Skeletal muscle satellite cell (primary cell): ENCODE results near the gene SH3D21.

ENCODE experiments used
- H3K27me3 ChIP-seq: 2 replicates; pipeline ENCODE4 v1.7.0; 2013; ENCODE audit warnings: low read length; ENCODE audit not compliant: control insufficient read depth, insufficient read depth
- H3K36me3 ChIP-seq: 2 replicates; pipeline ENCODE4 v1.7.0; 2013; ENCODE audit warnings: mild to moderate bottlenecking, control low read depth, low read length; ENCODE audit not compliant: insufficient read depth
- H3K4me1 ChIP-seq: 2 replicates; pipeline ENCODE4 v1.7.0; 2013; ENCODE audit warnings: low read length; ENCODE audit not compliant: control insufficient read depth, insufficient read depth
- H3K4me2 ChIP-seq: 2 replicates; pipeline ENCODE4 v1.7.0; 2013; ENCODE audit warnings: mild to moderate bottlenecking, low read length
- H3K4me3 ChIP-seq: 2 replicates; pipeline ENCODE4 v1.7.0; 2013; ENCODE audit warnings: low read length
- H3K9ac ChIP-seq: 2 replicates; pipeline ENCODE4 v1.7.0; 2013; ENCODE audit warnings: mild to moderate bottlenecking, low read depth, low read length, moderate library complexity
- H3K9me3 ChIP-seq: replicated peaks from 2 replicates; pipeline ENCODE4 v1.7.0; 2013; ENCODE audit warnings: mild to moderate bottlenecking, control low read depth, low read length

SH3D21 gene

GRCh38 chr1:36339615-36340014, 33.4 kb downstream of the SH3D21 start:
- H3K9me3 ChIP-seq = no peaks in the 10 kb centered on the region
- H3K36me3 ChIP-seq = peaks cover 49% of the 10 kb centered on the region
- H3K4me1 ChIP-seq = peaks cover 21% of the 10 kb centered on the region
- no peaks in the 10 kb centered on the region for H3K27me3 ChIP-seq
- H3K9ac ChIP-seq = no peak overlapping the region
- H3K4me2 ChIP-seq = no peak overlapping the region
- no peak overlapping the region for H3K4me3 ChIP-seq

- Histone ChIP-seq H3K4me2 (no peak overlapping the region), H3K9ac (no peak overlapping the region), H3K27me3 (no peaks in the 10 kb centered on the region), H3K4me3 (no peak overlapping the region), H3K9me3 (no peaks in the 10 kb centered on the region), H3K4me1 (peaks cover 21% of the 10 kb centered on the region), H3K36me3 (peaks cover 66% of the 10 kb centered on the region)
These were observed 35.6 kb downstream of the SH3D21 start for GRCh38 chr1:36341626-36342320.

GRCh38 chr1:36342426-36343185, 36.4 kb downstream of the SH3D21 start:
- H3K4me2 ChIP-seq = peak overlapping the region; percentile 41
- peaks cover 21% of the 10 kb centered on the region for H3K4me1 ChIP-seq
- no peaks in the 10 kb centered on the region for H3K27me3 ChIP-seq
- H3K9me3 ChIP-seq = no peaks in the 10 kb centered on the region
- H3K4me3 ChIP-seq = no peak overlapping the region
- peak overlapping the region; percentile 67 for H3K9ac ChIP-seq
- H3K36me3 ChIP-seq = peaks cover 71% of the 10 kb centered on the region

GRCh38 chr1:36343651-36344394, 37.7 kb downstream of the SH3D21 start:
- Histone ChIP-seq H3K4me1 (peaks cover 24% of the 10 kb centered on the region), H3K4me3 (no peak overlapping the region), H3K9ac (peak overlapping the region; percentile 67), H3K27me3 (no peaks in the 10 kb centered on the region), H3K36me3 (peaks cover 82% of the 10 kb centered on the region), H3K4me2 (peak overlapping the region; percentile 41), H3K9me3 (no peaks in the 10 kb centered on the region)

- Histone ChIP-seq H3K36me3 (peaks cover 82% of the 10 kb centered on the region), H3K27me3 (no peaks in the 10 kb centered on the region), H3K9ac (no peak overlapping the region), H3K4me2 (no peak overlapping the region), H3K4me3 (no peak overlapping the region), H3K9me3 (no peaks in the 10 kb centered on the region), H3K4me1 (peaks cover 29% of the 10 kb centered on the region)
These were observed 38.2 kb downstream of the SH3D21 start for GRCh38 chr1:36344395-36344680.

DNA sequence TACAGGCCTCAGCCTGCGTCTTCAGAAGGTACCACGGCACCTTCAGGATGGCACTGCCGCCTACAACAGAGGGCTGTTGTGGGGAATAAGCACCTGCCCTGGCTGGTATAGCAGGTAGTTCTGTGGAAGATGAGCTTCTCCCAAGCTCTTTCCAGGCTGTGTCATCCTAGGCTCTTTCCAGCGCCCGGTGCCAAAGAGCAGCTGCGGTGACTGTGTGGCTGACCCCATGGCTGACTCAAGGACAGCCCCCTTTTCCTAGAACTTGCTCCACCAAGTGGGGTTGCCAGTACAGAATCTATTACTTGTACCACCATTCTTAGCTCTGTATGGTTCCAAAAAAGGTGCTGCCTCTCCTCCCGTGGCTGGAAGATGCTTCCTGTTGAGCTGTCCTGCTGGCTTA, 39.2 kb downstream of the SH3D21 start:
- no peaks in the 10 kb centered on the region for H3K27me3 ChIP-seq
- no peaks in the 10 kb centered on the region for H3K9me3 ChIP-seq
- no peak overlapping the region for H3K9ac ChIP-seq
- peaks cover 39% of the 10 kb centered on the region for H3K4me1 ChIP-seq
- H3K4me2 ChIP-seq = no peak overlapping the region
- no peak overlapping the region for H3K4me3 ChIP-seq
- H3K36me3 ChIP-seq = peaks cover 78% of the 10 kb centered on the region

- Histone ChIP-seq H3K36me3 (peaks cover 66% of the 10 kb centered on the region), H3K27me3 (no peaks in the 10 kb centered on the region), H3K9me3 (no peaks in the 10 kb centered on the region), H3K4me2 (no peak overlapping the region), H3K4me1 (peaks cover 54% of the 10 kb centered on the region), H3K4me3 (no peak overlapping the region), H3K9ac (no peak overlapping the region)
These were observed 40.7 kb downstream of the SH3D21 start for GRCh38 chr1:36346741-36347370.

- no peaks in the 10 kb centered on the region for H3K9me3 ChIP-seq
- no peak overlapping the region for H3K4me3 ChIP-seq
- H3K36me3 ChIP-seq = peaks cover 62% of the 10 kb centered on the region
- H3K4me2 ChIP-seq = peak overlapping the region; percentile 84
- no peaks in the 10 kb centered on the region for H3K27me3 ChIP-seq
- peaks cover 54% of the 10 kb centered on the region for H3K4me1 ChIP-seq
- peak overlapping the region; percentile 86 for H3K9ac ChIP-seq
These were observed 43.1 kb downstream of the SH3D21 start for GRCh38 chr1:36349241-36349671.

DNA sequence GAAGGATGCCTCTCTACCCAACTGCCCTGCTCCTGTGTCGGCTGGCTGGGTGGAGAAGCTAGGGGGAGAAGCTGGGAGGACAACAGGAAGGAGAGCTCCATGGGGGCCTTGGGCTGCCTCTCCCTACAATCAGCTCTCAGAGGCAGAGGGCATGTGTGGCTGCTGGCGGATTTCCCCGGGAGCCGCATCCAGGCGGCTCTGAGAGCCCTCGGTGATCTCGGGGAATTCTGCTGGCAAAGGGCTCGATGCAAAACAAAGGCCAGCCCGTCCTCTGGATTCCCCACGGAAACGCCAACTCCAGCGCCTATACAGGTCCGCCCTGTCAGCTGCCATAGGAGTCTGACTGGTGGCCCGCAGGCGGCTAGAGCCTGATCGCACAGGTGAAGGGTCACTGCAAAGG, 43.7 kb downstream of the SH3D21 start:
- H3K36me3 ChIP-seq = peaks cover 62% of the 10 kb centered on the region

DNA sequence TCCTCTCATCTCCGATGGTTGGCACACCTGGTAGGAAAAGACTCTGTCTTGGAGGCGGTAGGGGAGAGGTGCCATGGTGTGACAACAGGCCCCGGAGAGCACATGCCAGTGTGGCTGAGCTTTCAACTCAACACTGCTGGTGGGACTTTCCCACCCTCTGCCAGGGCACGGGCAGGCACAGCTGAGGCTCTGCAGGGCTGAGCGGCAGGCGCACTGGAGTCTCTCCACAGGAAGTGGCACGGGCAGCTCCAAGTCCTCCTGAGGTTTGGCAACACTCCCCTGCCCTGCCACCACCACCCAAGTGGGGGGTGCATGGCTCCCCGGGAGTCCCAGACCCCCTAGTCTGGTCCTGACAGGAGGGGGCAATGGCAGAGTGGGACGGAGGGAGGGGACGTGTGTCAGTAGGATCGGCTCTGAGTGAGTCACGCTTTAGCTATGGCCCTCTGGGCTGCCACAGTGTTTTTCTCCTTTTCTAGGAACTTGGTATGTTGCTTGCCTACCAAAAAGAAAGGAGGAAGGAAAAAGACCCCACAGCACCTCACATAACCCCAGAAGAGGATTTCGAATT, 44.6 kb downstream of the SH3D21 start:
- peak overlapping the region; percentile 60 for H3K4me3 ChIP-seq
- H3K4me2 ChIP-seq = peak overlapping the region; percentile 84
- H3K9me3 ChIP-seq = no peaks in the 10 kb centered on the region
- H3K4me1 ChIP-seq = peaks cover 51% of the 10 kb centered on the region
- H3K9ac ChIP-seq = peak overlapping the region; percentile 86
- H3K36me3 ChIP-seq = peaks cover 58% of the 10 kb centered on the region
- H3K27me3 ChIP-seq = no peaks in the 10 kb centered on the region

More for the DNA sequence above, 43.7 kb downstream of the SH3D21 start:
- H3K9ac ChIP-seq = peak overlapping the region; percentile 86
- H3K4me3 ChIP-seq = peak overlapping the region; percentile 21
- H3K27me3 ChIP-seq = no peaks in the 10 kb centered on the region
- H3K4me2 ChIP-seq = peak overlapping the region; percentile 84
- H3K4me1 ChIP-seq = peaks cover 51% of the 10 kb centered on the region
- H3K9me3 ChIP-seq = no peaks in the 10 kb centered on the region
